K562 (cell line): Measurements from ENCODE around the gene HAUS2. TPM values are rescaled to one million over a fixed set of nuclear protein-coding genes. Genes with fewer than 3 reads are reported as not detected.

Experiments used
- ATF1 ChIP-seq, 2 experiments: fragments of 450-650 bp in 1 of 2; IDR thresholded peaks; 2 replicates each; pipeline ENCODE4 v1.6.1; 2016; ENCODE audit warnings: missing compliant biosample characterization in 1 of 2, missing genetic modification characterization in 1 of 2
- CEBPB ChIP-seq: fragments of 450-650 bp; IDR thresholded peaks from 2 replicates; pipeline ENCODE4 v1.6.1; 2016; ENCODE audit warnings: missing genetic modification characterization, missing compliant biosample characterization
- CREM ChIP-seq: IDR thresholded peaks from 2 replicates; pipeline ENCODE4 v1.6.1; 2014; ENCODE audit warnings: antibody characterized with exemption, low read depth
- DIDO1 ChIP-seq: fragments of 450-650 bp; IDR thresholded peaks from 2 replicates; pipeline ENCODE4 v1.6.1; 2016; ENCODE audit warnings: low read depth, missing biosample characterization, missing genetic modification characterization
- DMBX1 ChIP-seq: fragments of 250-450 bp; sonication (Bioruptor Pico); IDR thresholded peaks from 2 replicates; pipeline ENCODE4 v1.8.0; 2022; ENCODE audit warnings: inconsistent platforms, mild to moderate bottlenecking, moderate library complexity, borderline replicate concordance
- DNMT1 ChIP-seq: fragments of 450-650 bp; IDR thresholded peaks from 2 replicates; pipeline ENCODE4 v1.6.1; 2016; ENCODE audit warnings: antibody characterized with exemption, mild to moderate bottlenecking
- FOXJ3 ChIP-seq: sonication (generic); formaldehyde crosslinking; IDR thresholded peaks from 2 replicates; pipeline ENCODE4 v1.4.0; 2020; ENCODE audit warnings: mild to moderate bottlenecking, missing genetic modification reagents
- HCFC1 ChIP-seq: IDR thresholded peaks from 2 replicates; pipeline ENCODE4 v1.6.1; 2012; ENCODE audit warnings: low read depth, low read length, improper control_type of control experiment
- KDM5B ChIP-seq: fragments of 200-600 bp; sonication (generic); IDR thresholded peaks from 2 replicates; pipeline ENCODE4 v1.6.1; 2012; ENCODE audit warnings: low read depth, mild to moderate bottlenecking, moderate library complexity, low read length, control low read depth, inconsistent platforms; ENCODE audit not compliant: insufficient replicate concordance
- MBD2 ChIP-seq: sonication (generic); IDR thresholded peaks from 2 replicates; pipeline ENCODE4 v1.6.1; 2016; ENCODE audit warnings: low read depth, borderline replicate concordance
- MEIS2 ChIP-seq: fragments of 450-650 bp; IDR thresholded peaks from 2 replicates; pipeline ENCODE4 v1.6.1; 2014; ENCODE audit warnings: mild to moderate bottlenecking; ENCODE audit not compliant: partially characterized antibody
- POLR2B ChIP-seq: fragments of 450-650 bp; IDR thresholded peaks from 2 replicates; pipeline ENCODE4 v1.6.1; 2018; ENCODE audit warnings: low read depth; ENCODE audit not compliant: partially characterized antibody
- SMAD1 ChIP-seq: fragments of 150-350 bp; IDR thresholded peaks from 2 replicates; pipeline ENCODE4 v1.6.1; 2014; ENCODE audit warnings: low read length, low read depth; ENCODE audit not compliant: partially characterized antibody
- SRSF9 ChIP-seq: fragments of 200-400 bp; formaldehyde crosslinking; IDR thresholded peaks from 2 replicates; pipeline ENCODE4 v1.6.1; 2017; ENCODE audit warnings: low read depth, low read length, borderline replicate concordance
- STAT5A ChIP-seq: IDR thresholded peaks from 2 replicates; pipeline ENCODE4 v1.6.1; 2012; ENCODE audit warnings: low read length, inconsistent platforms, borderline replicate concordance
- ZBTB11 ChIP-seq, 3 experiments: fragments of 200-800 bp in 1 of 3; fragments of 250-450 bp in 1 of 3; fragments of 450-650 bp in 1 of 3; sonication (Bioruptor Pico) in 1 of 3; sonication (Bioruptor generic) in 1 of 3; formaldehyde crosslinking in 1 of 3; IDR thresholded peaks; 2 replicates each; pipeline versions ENCODE4 v1.6.1 to v1.8.0; 2016 to 2022; ENCODE audit warnings: mild to moderate bottlenecking in 2 of 3, missing genetic modification characterization in 2 of 3, missing compliant biosample characterization in 1 of 3, moderate library complexity in 1 of 3
- ZHX1 ChIP-seq: fragments of 150-350 bp; conservative IDR thresholded peaks from 2 replicates; pipeline ENCODE4 v1.6.1; 2014; ENCODE audit warnings: low read length
- ZNF395 ChIP-seq: fragments of 200-800 bp; sonication (Bioruptor generic); IDR thresholded peaks from 2 replicates; pipeline ENCODE4 v1.6.1; 2017; ENCODE audit warnings: missing genetic modification characterization, missing compliant biosample characterization
- polyA plus RNA-seq, 8 experiments: library from polyadenylated mRNA; depleted of rRNA in 4 of 8; stranded (reverse) in 5 of 8; unstranded in 3 of 8; fragments of >200 nt; fragmentation: Nextera tagmentation in 2 of 8; fragmentation: Illumina TruSeq in 1 of 8; extraction: Ambion mirVana in 2 of 8; extraction: Trizol in 1 of 8; gene quantifications; 2 replicates each; pipeline versions ENCODE4 v1.2.1 to v1.2.3, GENCODE V29; 2011 to 2014; ENCODE audit warnings: inconsistent platforms in 1 of 8, missing spikeins in 1 of 8
- total RNA-seq, 7 experiments: library from RNA; depleted of rRNA in 6 of 7; stranded (reverse); fragments of >200 nt in 6 of 7; fragmentation: Illumina TruSeq in 2 of 7; extraction: Trizol in 2 of 7; gene quantifications; 2 replicates each; pipeline versions ENCODE4 v1.2.1 to v1.2.3, GENCODE V29; 2011 to 2021; ENCODE audit warnings: low replicate concordance in 1 of 7
- TF ChIP-seq, protein P1 (sequence below): sonication (generic); formaldehyde crosslinking; IDR thresholded peaks from 2 replicates; pipeline ENCODE4 v1.8.0; 2022; ENCODE audit warnings: mild to moderate bottlenecking, missing genetic modification reagents

HAUS2 gene
- total and polyA plus RNA-seq, 9 of the 15 experiments (the other 6 are each of a cell fraction or from before 2014, with no cell fraction given), result 30.6 to 64.9 (median 54.1) TPM

DNA sequence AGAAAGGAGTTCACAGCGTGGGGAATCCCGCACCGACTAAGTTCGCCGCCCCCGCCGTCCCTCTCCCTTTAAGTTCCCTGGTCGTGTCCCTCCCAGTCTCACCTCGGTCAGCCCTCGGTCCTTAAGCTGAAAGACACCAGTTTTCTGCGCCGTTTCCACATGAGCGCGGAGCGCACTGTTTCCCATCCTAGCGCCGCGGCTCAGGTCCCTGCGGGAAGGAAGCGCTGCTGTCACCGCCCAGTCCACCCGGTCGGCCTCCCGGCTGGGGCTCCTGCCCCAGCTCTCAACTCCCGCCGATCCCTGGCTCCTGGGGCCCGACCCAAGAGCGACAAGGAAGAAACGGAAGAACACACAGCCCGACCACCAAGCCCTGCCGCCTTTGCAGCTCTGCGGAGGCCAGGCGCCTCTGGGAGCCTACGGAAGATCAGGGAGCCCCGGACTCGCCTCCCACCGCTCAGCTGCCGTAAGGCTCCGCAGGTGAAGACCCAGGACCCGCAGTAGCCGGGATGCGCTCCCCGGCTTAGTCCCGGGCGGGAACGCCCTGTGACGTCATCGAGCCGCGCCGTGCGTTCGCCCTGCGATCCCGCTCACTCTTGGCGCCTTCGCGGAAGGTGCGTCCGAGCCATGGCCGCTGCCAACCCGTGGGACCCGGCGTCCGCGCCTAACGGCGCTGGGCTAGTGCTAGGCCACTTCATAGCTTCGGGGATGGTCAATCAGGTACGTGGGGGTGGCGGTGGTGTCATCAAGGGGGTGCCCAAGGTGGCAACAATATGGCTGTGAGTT, at the start of gene HAUS2, which contains the start of gene LRRC57 (continued):
- TF ChIP-seq ZHX1 (0 out of 2 replicates have a peak, but pooled peaks have one; percentile 25), ZNF395 (CRISPR knock-in tag) (peak; percentile 61; the same call in 1 of the 2 replicates), MBD2 (peak; percentile 34; the same call in 1 of the 2 replicates), ATF1 (CRISPR knock-in tag; IDR thresholded peaks at IDR 0.05) (peak; percentile 94), ATF1 (tag; IDR thresholded peaks at IDR 0.05) (peak; percentile 99), MEIS2 (no peak), DMBX1 (peak; percentile 27; the same call in 1 of the 2 replicates), FOXJ3 (CRISPR knock-in tag) (no peak), ZBTB11 (CRISPR knock-in tag; IDR thresholded peaks at IDR 0.05) (peak in 1 of 3 experiments; percentile 73; a peak in 1 of 6 replicates), DNMT1 (no peak), CREM (peak; percentile 99), SMAD1 (no peak), HCFC1 (peak; percentile 76), SRSF9 (no peak), CEBPB (no peak), POLR2B (peak; percentile 91), STAT5A (no peak), KDM5B (peak; percentile 97), DIDO1 (tag) (peak; percentile 76; the same call in 1 of the 2 replicates)
- TF ChIP-seq, protein P1, sequence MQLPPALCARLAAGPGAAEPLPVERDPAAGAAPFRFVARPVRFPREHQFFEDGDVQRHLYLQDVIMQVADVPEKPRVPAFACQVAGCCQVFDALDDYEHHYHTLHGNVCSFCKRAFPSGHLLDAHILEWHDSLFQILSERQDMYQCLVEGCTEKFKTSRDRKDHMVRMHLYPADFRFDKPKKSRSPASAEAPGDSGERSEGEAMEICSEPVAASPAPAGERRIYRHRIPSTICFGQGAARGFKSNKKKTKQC (CRISPR knock-in tag), result no peak; the same call in 1 of the 2 replicates
